GM12874 (cell line): Measurements from ENCODE around the gene ZNF506.

ENCODE experiments used
- TF ChIP-seq, protein P1 (sequence below): IDR thresholded peaks from 2 replicates; pipeline ENCODE4 v1.5.1; 2011; ENCODE audit warnings: low read depth, mild to moderate bottlenecking, control low read depth, low read length, moderate library complexity; ENCODE audit not compliant: insufficient read depth

ZNF506 gene

DNA sequence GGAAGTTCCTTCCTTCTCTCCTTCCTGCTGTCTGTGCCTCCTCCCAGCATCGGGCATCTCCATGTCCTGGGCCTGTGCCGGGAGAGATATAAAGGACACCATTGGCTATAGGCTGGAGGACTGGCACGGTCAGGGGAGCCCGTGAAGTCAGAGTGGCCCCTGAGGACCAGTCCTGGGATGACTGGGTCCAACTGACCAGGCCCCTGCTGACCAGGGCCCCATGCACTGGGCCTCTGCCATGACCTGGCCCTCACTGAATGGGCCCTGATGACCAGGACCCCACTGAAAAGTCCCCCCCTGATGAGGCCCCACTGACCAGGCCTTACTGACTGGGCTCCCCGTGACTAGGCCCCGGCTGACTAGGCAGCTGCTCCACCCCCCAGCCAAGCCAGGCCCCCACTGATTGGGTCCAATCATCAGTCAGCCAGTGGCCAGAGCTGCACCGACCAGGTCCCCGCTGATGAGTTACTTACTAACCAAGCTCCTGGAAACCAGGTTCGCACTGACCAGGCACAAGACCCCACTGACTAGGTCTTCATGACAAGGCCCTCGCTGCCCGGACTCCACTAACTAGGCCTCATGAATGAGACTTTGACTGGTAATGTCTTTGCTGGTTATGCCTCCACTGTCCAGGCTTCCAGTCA is 68.7 kb downstream of the ZNF506 start:
- TF ChIP-seq, protein P1, sequence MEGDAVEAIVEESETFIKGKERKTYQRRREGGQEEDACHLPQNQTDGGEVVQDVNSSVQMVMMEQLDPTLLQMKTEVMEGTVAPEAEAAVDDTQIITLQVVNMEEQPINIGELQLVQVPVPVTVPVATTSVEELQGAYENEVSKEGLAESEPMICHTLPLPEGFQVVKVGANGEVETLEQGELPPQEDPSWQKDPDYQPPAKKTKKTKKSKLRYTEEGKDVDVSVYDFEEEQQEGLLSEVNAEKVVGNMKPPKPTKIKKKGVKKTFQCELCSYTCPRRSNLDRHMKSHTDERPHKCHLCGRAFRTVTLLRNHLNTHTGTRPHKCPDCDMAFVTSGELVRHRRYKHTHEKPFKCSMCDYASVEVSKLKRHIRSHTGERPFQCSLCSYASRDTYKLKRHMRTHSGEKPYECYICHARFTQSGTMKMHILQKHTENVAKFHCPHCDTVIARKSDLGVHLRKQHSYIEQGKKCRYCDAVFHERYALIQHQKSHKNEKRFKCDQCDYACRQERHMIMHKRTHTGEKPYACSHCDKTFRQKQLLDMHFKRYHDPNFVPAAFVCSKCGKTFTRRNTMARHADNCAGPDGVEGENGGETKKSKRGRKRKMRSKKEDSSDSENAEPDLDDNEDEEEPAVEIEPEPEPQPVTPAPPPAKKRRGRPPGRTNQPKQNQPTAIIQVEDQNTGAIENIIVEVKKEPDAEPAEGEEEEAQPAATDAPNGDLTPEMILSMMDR = no peak

DNA sequence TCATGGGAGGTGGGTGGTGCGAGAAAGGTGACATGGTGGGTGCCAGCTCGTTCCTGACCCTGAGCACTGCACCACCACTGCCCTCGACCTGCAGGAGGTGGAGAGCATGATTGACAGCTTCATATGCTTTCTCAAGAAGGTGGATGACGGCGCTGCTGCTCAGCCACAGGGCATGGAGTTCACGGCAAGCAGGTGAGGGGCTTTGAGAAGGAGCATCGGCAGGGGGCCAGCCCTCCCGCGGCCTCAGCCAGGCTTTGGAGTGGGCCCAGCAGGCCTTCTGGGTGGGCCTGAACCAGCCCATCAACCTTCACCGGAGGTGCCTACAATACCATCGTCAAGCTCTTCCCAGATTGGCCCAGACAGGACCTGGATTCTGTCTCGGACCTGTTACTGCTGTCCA is 69.7 kb downstream of the ZNF506 start:
- TF ChIP-seq, protein P1 = no peak

DNA sequence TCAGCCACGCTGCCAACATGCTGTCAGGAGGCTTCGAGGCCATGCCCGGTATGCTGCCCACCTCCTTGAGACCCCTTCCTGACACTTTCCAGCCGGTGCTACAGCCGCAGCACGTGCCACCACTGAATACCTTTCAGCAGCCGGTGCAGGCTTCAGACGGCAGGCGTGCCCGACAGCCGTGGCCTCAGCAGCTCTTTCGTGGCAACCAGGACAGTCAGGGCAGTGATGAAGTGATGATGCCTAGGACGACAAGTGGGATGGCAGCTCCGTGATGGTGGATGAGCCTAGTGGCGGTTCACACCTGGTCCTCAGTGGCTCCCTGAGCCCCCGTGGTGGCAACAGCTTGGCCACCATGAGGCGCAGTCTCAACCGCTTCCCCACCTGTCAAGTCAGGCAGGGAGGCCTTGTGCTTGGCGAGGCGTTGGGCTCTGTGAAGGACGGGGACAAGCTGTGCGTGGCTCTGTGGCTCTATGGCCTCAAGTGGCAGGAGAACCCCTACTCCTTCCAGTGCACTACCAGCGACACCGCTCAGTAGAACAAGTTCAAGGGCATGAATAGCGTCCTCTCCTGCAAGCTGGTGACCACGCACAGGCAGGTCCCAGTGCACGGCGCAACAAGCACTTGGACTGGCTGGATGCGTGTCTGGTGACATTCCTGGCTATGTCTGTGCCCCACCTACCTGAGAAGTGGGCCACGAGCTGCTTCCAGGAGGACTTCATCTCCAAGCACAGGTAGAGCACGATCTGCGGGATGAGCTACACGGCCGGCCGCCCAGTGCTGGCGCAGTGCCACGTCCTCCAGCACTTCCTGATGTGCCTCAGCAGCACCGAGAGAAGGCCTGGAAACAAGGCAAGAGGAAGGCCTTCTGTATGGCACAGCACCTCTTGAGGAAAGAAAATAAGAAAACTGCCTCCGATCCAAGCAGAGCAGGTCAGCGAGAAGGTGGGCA is 70.4 kb downstream of the ZNF506 start:
- TF ChIP-seq, protein P1 = no peak

DNA sequence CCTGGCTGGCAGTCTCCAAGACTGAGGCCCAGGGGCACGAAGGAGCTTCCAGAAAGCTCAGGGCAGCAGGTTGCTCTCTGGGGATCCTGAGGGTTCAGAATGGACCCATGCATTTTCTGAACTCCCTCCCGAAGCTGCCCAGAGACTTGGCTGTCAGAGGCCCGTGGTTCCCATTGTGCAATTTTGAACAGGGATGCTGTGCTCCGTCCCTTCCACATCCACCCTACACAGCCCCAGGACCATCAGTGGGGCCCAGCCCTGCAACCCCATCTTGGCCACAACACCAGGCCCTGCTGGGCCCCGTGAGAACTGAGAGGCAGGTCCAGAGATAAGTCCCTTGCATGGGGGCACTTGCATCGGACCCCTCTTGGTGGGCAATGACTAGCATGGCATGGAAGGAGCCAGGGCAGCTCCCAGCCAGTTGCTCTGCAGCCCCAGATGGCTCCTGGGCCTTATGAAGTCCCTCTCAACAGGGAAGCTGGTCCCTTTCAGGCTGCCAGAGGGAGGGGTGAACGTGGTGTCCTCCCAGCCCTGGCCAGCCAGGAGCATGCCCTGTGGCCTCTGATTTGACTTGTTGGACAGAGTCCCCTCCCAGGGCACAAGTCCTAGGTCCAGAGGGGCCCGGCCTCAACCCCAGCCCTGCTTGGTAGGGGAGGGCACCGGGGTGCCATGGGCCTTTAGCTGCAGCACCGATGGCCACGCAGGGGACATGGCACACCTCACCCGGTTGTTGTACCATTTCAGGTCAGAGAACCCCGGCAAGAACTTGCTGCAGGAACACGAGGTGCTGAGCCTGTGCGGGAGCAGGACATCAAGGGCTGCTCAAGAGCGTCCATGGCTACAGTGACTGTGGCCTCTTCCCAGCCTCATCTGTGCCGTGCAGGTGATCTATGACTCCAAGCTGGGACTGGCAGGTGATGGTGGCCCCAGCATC is 71.4 kb downstream of the ZNF506 start:
- TF ChIP-seq, protein P1 = no peak

DNA sequence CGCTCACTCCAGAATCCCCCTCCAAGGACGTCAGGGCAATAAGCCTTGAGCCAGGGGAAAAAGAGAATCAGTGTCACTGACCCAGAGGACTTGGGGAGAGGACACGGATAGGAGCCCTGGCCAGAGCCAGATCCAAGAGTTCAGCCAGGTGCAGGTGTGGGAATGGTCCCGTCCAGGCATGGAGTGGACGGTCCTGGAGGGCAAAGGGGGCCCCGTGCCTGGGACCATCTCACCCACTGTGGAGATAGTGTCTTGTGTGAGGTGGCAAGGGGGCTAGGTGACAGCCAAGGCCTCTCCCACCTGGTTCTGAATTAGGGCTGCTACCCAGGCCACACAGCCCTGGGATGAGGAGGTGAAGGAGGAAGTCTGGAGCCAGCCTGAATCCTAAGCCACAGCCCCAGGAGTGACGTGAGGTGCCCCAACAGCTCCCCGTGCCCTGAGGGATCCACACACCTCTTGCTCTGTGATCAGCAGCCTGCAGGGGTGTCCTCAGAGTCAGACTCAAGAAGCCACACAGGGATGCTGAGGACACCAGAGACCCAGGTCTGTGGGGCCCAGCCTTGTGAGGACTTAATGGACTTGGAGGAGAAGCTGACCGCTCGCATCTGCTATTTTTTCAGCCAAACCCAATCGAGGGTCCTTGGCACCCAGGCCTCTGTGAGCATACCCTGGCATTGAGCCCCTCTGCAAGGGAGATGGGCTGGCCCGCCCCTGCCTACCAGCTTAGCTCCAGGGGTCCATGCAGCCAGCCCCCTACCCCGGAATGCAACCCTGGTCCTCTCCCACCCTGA is 72.2 kb downstream of the ZNF506 start:
- TF ChIP-seq, protein P1 = no peak

DNA sequence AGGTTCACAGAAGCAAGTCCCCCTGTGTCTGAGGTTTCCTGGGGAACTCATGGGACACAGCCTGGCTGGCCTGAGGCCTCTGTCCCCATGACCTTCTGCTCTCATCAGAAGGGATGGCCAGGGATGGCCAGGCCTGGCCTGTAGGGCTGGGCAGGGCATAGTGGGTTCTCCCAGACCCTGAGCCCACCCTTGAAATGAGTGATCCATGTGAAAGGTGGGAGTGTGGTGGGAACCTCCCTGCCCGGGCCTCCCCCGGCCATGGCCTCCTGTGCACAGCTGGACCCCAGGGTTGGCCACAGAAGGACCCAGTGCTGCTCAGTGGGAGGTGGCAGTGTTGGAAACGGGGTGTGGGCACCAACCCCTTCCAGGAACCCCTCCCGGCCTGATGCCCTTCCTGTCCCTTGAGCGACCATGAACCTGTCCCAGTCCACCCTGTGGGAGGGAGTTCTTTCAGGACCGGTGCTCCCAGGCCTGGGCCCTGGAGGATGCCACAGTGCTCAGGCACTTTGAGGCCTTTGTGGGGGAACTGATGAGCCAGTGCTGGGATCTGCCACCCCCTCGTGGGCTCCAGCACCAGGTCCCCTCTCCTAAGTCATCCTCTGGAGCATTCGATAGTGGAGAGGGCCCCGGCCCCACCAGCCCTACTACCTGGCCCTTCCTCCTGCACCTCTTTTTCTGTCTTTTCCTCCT is 73.2 kb downstream of the ZNF506 start:
- TF ChIP-seq, protein P1 = no peak
